HG03439 (cell line): ENCODE measurements around the gene PIGL.
"Not testable (repeated sequence)": the region's sequence is repeated elsewhere in the genome, so short reads cannot be mapped to it uniquely, and the experiment has no call there.

Experiments used
- ATAC-seq: cut with Tn5 transposase; IDR thresholded peaks from one replicate; pipeline ENCODE4 v1.9.1; 2021; ENCODE audit warnings: mild to moderate bottlenecking, moderate library complexity; ENCODE audit not compliant: unreplicated experiment

Gene PIGL

DNA sequence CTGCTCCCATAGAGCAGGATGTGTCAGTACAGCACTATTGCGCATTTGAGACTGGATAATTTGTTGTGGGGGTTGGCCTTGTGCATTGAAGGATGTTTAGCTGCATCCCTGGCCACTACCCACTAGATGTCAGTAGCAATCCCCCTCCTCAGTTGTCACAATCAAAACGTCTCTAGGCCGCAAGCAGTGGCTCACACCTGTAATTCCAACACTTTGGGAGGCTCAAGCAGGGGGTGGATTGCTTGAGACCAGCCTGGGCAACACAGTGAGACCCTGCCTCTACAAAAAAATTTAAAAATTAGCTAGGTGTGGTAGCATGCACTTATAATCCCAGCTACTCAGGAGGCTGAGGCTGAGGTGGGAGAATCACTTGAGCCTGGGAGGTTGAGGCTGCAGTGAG lies 87.8 kb downstream of the PIGL start:
- ATAC-seq: no peak

- no peak for ATAC-seq
Measured at GRCh38 chr17:16306211-16306610, 89.2 kb downstream of the PIGL start.

- ATAC-seq: not testable (repeated sequence)
Measured at GRCh38 chr17:16312061-16312460, 95.1 kb downstream of the PIGL start.

DNA sequence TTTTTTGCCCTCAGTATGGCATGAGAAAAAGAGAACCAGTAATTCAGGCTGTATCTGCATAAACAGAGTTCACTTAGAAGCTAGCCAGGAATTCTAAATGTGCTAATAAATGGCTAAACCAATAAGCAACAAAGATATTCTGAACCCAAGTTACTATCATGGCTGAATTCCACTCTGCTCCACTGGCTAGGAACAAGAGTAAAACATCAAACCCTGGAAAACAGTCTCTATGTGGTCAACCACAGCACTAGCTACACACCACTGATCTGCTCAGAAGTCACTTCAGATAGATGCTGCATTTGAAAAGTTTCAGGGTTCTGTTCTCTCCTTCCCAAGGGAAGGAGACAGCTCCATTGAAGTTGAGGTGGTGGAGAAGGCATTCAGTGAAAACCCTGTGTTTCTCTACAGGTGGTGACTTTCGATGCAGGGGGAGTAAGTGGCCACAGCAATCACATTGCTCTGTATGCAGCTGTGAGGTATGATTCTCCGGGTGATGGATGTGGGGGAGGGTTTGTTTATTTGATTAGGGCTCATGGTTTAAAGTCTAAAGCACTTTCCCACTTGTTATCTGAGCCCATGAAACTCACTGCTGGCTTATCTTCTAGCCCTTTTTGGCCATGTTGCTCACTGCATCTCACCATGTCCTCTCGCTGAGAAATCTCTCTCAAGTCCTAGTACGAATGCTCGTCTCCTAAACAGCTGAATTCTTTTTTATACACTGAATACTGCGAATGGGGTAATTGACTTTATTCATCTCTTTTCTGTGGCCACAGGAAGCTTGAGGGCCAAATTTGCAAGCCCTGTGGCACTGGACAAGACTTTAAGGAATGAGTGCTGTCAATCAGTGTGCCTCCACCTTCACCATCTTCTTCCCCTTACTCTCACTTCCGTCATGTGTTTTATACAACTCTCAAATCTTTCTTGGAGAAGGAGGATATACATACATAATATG lies 96.4 kb downstream of the PIGL start:
- no peak for ATAC-seq

DNA sequence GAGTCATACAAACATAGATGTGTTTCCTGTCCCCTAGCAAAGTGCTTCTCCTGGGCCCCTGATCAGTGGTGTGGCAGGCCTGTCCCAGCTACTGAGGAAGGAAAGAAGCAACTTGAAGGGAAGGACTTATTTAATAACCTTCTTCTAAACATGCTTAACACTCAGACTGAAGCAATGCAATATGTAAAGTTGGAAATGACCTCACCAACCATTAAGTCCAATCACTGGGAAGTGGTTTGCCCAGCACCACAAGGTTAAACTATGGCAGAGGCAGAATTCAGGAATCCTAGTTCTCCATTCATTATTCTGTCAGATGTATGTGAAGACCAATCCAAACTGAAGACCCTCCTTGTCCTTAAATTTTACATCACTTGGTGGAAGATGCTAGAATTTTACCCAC lies 97.2 kb downstream of the PIGL start:
- no peak for ATAC-seq

DNA sequence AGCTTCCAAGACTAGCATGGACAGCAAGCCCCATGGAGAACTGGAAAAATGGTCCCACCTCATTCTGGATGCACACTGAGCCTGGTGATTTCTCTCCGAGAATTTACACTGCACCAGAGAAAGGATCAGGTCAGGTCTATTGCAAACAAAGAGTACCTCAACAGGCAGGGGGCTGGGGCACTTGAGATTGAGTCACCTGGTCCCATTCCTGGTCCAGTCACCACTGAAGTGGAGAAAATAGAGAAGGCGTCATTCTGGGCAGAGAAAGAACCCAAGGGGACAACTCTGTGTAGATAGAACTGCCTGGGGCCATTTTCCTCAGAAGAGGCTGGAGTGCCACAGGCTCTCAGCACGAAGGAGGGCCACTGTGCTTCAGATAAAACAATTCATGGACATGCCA lies 97.8 kb downstream of the PIGL start:
- no peak for ATAC-seq

DNA sequence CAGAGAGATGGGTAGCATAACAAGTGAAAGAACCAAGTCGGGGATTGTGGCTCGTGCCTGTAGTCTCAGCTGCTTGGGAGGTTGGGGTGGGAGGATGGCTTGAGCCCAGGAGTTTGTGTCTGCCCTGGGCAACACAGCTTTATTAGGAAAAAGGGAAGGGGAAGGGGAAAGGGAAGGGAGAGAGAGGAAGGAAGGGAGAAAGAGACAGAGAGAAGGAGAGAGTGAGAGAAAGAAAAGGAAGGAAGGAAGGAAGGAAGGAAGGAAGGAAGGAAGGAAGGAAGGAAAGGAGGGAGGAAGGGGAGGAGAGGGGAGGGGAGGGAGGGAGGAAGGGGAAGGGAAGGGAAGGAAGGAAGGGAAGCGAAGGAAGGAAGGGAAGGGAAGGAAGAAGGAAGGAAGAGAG lies 103.0 kb downstream of the PIGL start:
- ATAC-seq: no peak

DNA sequence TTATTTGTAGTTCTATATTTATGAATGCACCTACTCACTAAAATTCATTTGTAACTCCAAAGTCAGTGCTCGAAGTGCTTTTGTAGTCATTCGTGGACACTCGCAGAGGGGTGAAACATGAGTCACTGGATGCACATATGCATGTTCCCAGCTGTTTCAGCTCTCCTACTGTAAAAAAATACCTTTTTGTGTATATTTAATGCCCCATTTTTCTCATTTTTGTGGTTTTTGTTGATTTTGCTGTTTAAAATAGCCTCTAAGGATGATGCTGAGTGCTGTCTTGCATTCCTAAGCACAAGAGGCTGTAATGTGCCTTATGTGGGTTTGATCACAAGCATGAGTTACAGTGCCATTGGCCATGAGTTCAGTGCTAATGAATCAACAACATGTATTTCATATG lies 105.6 kb downstream of the PIGL start:
- no peak for ATAC-seq

DNA sequence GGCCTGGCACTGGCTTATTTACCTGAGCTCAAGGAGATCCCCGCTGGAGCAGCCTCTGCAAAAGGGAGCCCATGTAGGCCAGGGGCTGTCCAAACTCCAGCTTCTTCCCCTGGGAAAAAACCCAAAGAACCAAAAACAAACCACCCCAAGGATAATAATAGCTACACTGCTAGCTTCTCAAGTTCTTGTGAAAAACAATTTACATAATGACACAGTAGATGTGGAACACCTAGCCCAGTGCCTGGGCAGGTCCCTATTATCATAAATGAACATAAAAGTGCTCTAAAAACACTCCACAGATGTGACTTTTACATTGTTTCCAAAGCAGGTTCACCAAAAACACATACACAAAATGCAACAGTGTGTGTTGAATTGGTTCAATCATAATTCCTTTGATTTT lies 109.0 kb downstream of the PIGL start:
- ATAC-seq: no peak

GRCh38 chr17:16327018-16327417 lies 110.0 kb downstream of the PIGL start:
- no peak for ATAC-seq

- no peak for ATAC-seq
Measured at GRCh38 chr17:16328997-16329396, 112.0 kb downstream of the PIGL start.

- ATAC-seq: no peak
Measured at GRCh38 chr17:16329519-16330271, 112.7 kb downstream of the PIGL start.

GRCh38 chr17:16338391-16338790 lies 121.4 kb downstream of the PIGL start:
- ATAC-seq: no peak

DNA sequence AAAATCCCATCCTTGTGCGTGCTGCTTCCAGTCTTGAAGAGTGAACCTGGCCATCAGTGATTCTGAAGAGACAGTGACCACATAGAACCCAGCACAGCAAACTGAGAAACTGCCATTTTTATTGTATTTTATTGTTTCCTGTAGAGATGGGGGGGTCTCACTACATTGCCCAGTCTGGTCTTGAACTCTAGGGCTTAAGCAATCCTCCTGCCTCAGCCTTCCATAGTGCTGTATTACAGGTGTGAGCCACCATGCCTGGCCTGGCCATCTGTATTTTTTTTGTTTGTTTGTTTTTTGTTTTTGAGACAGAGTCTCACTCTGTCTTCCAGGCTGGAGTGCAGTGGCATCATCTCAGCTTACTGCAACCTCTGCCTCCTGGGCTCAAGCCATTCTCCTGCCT lies 122.4 kb downstream of the PIGL start:
- ATAC-seq: no peak

- no peak for ATAC-seq
Measured at GRCh38 chr17:16339959-16340358, 122.9 kb downstream of the PIGL start.

- ATAC-seq: no peak
Measured at GRCh38 chr17:16342979-16343378, 126.0 kb downstream of the PIGL start.

DNA sequence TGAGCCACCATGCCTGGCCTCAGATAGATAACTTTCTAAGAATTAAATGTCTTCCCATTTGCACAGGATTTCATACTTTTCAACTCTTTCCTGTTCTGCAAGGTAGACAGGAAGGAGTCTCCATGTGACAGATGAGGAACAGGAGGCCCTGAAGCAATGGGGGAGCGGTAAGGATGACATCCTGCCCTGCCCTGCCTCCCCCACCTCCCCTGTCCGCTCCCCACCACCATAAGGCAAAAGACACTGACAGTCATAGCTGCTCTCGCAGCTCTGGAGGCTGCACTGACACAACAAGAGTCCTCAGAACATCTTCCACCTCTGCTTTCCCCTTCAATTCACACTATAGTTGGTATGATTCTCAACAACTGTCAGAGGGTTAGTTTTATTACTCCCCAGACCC lies 126.6 kb downstream of the PIGL start:
- no peak for ATAC-seq

GRCh38 chr17:16345565-16345964 lies 128.6 kb downstream of the PIGL start:
- ATAC-seq: no peak

DNA sequence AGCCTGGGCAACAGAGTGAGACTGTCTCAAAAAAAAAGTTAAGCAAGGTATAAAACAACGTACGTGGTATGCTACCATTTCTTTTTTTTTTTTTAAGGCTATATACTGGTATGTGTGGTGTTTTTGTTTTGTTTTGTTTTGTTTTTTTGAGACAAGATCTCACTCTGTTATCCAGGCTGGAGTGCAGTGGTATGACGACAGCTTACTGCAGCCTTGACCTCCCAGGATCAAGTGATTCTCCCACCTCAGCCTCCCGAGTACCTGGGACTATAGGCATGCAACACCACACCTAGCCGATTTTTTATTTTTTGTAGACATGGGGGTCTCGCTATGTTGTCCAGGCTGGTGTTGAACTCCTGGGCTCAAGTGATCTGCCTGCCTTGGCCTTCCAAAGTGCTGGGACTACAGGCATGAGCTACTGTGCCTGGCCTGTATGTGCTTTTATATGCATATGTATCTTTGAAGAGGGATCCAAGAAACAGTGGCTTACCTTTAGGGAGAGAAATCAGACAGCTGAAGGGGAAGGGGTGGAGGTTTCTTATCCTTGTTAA lies 129.8 kb downstream of the PIGL start:
- ATAC-seq: no peak

DNA sequence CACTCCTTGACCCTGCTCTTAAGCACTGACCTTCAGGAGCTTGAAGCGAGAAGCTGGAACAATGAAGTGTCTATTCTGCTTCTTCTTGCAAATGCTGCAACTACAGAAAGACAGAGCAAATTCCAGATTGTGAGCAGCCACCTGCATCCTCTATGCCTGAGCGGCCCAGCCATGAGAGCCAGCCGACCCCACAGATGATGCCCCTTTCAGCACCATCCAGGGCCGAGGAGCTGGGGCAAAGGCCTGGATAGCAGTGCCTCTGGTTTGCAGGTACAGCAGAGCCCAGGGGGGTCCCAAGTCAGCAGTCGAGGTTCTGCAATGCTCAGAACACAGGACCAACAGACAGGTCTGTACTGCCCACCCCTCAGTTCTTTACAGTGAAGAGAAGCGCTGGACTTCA lies 131.6 kb downstream of the PIGL start:
- ATAC-seq: no peak

- ATAC-seq: no peak
Measured at GRCh38 chr17:16349431-16349830, 132.4 kb downstream of the PIGL start.

DNA sequence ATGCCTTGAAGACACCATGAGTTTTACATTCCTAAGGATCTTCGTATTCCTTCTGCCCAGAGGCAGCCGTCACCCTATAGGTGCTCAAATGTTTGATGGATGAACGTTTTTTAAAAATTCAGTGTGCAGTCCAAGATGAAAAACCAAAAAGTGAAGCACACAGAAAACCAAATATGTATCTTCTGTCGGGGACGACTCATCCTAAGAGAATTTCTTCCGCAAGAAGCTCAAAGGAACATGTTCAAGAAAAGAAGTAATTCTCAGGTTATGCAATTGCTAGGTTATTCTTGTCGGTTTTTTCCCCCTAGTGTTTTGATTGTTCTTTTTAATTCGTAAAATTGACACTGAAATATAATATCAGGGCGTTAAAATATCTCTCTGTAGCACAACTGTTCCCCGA lies 134.8 kb downstream of the PIGL start:
- no peak for ATAC-seq
